Right lobe of liver (tissue), 4 donors: ENCODE results near the gene MCM6.

ENCODE experiments used
- POLR2A ChIP-seq: fragments of 450-650 bp; IDR thresholded peaks from one replicate; pipeline ENCODE4 v1.6.1; 2017; ENCODE audit warnings: antibody characterized with exemption, mild to moderate bottlenecking
- TF ChIP-seq, protein P1 (sequence below), 4 donors: fragments of 200-600 bp in 3 of 4; fragments of 450-650 bp in 1 of 4; IDR thresholded peaks; one replicate each; pipeline versions ENCODE4 v1.5.1 to v1.8.0; 2016 to 2022; ENCODE audit warnings: antibody characterized with exemption in 4 of 4, mild to moderate bottlenecking in 2 of 4
- donor health status: DM: no; HTN: no; CAD: no.
- donor health status: DM: no; HTN: no; CAD: no.
- donor health status: DM: no; HTN: yes; CAD: no.

- no peak for TF ChIP-seq POLR2A
- TF ChIP-seq, protein P1, sequence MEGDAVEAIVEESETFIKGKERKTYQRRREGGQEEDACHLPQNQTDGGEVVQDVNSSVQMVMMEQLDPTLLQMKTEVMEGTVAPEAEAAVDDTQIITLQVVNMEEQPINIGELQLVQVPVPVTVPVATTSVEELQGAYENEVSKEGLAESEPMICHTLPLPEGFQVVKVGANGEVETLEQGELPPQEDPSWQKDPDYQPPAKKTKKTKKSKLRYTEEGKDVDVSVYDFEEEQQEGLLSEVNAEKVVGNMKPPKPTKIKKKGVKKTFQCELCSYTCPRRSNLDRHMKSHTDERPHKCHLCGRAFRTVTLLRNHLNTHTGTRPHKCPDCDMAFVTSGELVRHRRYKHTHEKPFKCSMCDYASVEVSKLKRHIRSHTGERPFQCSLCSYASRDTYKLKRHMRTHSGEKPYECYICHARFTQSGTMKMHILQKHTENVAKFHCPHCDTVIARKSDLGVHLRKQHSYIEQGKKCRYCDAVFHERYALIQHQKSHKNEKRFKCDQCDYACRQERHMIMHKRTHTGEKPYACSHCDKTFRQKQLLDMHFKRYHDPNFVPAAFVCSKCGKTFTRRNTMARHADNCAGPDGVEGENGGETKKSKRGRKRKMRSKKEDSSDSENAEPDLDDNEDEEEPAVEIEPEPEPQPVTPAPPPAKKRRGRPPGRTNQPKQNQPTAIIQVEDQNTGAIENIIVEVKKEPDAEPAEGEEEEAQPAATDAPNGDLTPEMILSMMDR (IDR thresholded peaks at IDR 0.05) = no peak
Measured at GRCh38 chr2:135815269-135815668, 61.0 kb downstream of the MCM6 start.
